Measurements from ENCODE around the gene DPP6.

DPP6 gene

DNA sequence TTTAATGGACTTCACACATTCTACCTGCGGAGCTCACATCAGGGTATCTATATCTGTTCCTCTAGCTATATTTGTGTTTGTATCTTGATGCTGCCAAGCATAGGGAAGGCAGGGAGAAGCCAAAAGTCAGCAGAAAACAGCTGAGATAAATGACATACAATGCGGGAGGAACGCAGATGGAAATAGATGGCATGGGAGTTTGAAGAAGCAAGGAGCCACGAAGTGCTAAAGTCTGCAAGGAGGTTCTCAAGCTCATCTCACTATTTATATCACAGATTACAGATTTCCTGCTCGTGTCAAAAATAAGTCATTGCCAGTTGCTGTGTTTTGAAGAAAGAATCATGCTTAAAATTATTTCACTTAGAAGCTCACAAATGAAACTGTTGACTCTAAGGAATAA, 180.5 kb downstream of the DPP6 start:
- DNase-seq (ENCODE audit: low read depth) = no peak
- TF ChIP-seq, protein P1, sequence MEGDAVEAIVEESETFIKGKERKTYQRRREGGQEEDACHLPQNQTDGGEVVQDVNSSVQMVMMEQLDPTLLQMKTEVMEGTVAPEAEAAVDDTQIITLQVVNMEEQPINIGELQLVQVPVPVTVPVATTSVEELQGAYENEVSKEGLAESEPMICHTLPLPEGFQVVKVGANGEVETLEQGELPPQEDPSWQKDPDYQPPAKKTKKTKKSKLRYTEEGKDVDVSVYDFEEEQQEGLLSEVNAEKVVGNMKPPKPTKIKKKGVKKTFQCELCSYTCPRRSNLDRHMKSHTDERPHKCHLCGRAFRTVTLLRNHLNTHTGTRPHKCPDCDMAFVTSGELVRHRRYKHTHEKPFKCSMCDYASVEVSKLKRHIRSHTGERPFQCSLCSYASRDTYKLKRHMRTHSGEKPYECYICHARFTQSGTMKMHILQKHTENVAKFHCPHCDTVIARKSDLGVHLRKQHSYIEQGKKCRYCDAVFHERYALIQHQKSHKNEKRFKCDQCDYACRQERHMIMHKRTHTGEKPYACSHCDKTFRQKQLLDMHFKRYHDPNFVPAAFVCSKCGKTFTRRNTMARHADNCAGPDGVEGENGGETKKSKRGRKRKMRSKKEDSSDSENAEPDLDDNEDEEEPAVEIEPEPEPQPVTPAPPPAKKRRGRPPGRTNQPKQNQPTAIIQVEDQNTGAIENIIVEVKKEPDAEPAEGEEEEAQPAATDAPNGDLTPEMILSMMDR (IDR thresholded peaks at IDR 0.05; ENCODE audit: low read depth, low read length) = no peak
- TF ChIP-seq POLR2A (IDR thresholded peaks at IDR 0.05; ENCODE audit: extremely low read depth, insufficient read length) = no peak
- TF ChIP-seq, protein P2, sequence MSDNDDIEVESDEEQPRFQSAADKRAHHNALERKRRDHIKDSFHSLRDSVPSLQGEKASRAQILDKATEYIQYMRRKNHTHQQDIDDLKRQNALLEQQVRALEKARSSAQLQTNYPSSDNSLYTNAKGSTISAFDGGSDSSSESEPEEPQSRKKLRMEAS (IDR thresholded peaks at IDR 0.05; ENCODE audit: low read depth, low read length) = no peak
- no peak for TF ChIP-seq MYC (IDR thresholded peaks at IDR 0.05; ENCODE audit: low read depth, low read length)
- H3K4me3 ChIP-seq (ENCODE audit: low read depth, low read length) = no peak overlapping the region

DNA sequence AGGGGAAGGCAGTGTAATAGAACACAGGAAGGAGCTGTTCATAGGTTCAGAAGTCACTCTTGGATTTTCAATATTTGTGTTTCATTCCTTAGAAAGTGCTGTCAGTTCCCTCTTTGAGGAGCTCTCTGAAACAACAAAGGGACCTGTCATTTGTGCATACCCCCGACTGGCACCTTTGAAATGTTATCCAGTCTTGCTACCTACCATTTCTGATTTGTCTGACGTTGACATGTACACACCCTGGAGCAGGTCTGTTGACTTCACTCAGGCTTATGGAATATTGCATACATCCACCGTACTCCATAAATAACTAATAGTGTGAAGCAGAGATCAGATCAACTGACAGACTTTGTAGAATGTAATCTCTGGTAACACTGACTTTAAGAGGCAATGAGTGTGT, 189.8 kb downstream of the DPP6 start:
- H3K4me3 ChIP-seq (ENCODE audit: low read depth, low read length) = no peak overlapping the region
- no peak for DNase-seq (ENCODE audit: low read depth)
- TF ChIP-seq MYC (IDR thresholded peaks at IDR 0.05; ENCODE audit: low read depth, low read length) (no peak), POLR2A (IDR thresholded peaks at IDR 0.05; ENCODE audit: extremely low read depth, insufficient read length) (no peak)
- TF ChIP-seq, protein P1 (IDR thresholded peaks at IDR 0.05; ENCODE audit: low read depth, low read length) = no peak
- TF ChIP-seq, protein P2 (IDR thresholded peaks at IDR 0.05; ENCODE audit: low read depth, low read length) = no peak

DNA sequence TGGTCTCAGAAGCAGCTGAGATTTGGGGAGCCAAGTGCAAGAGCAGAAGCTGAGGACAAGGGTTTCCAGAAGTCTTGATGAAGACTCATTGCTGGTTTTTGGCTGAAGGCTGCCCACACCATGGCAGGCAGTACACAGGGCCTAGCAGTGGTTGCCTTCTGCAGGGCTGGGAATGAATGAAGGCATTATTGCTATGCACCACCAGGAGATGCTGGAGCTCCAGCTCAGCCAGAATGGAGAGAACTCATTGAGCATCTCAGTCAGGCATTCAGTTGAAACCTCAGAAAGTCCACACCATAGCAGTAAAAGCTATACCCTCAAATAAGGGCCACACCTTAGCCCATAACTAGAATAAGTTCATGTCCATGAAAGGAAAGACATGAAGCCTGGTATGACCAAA, 190.5 kb downstream of the DPP6 start:
- TF ChIP-seq MYC (IDR thresholded peaks at IDR 0.05; ENCODE audit: low read depth, low read length) (no peak), POLR2A (IDR thresholded peaks at IDR 0.05; ENCODE audit: extremely low read depth, insufficient read length) (no peak)
- TF ChIP-seq, protein P2 (IDR thresholded peaks at IDR 0.05; ENCODE audit: low read depth, low read length) = no peak
- TF ChIP-seq, protein P1 (IDR thresholded peaks at IDR 0.05; ENCODE audit: low read depth, low read length) = no peak
- H3K4me3 ChIP-seq (ENCODE audit: low read depth, low read length) = no peak overlapping the region
- no peak for DNase-seq (ENCODE audit: low read depth)

DNA sequence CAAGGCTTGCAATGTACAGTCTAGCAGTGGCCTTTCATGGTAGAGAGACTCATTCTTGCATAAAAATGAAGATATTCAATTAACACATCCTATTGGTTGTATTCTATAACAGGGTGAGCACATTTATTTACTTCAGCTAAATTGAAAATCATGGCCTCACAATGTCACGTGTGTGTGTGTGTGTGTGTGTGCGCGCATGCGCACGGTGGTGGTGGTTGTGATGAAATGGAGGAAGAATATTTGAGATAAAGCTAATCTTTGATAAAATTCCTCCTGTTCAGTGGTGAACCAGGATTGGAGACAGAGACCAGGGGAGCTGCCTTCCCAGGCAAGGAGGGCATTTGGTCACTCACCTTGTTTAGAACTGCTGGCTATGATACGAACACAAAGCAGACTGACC, 199.8 kb downstream of the DPP6 start:
- no peak for DNase-seq (ENCODE audit: low read depth)
- H3K4me3 ChIP-seq (ENCODE audit: low read depth, low read length) = no peak overlapping the region
- TF ChIP-seq, protein P1 (IDR thresholded peaks at IDR 0.05; ENCODE audit: low read depth, low read length) = no peak
- no peak for TF ChIP-seq MYC (IDR thresholded peaks at IDR 0.05; ENCODE audit: low read depth, low read length)
- TF ChIP-seq, protein P2 (IDR thresholded peaks at IDR 0.05; ENCODE audit: low read depth, low read length) = no peak
- no peak for TF ChIP-seq POLR2A (IDR thresholded peaks at IDR 0.05; ENCODE audit: extremely low read depth, insufficient read length)

DNA sequence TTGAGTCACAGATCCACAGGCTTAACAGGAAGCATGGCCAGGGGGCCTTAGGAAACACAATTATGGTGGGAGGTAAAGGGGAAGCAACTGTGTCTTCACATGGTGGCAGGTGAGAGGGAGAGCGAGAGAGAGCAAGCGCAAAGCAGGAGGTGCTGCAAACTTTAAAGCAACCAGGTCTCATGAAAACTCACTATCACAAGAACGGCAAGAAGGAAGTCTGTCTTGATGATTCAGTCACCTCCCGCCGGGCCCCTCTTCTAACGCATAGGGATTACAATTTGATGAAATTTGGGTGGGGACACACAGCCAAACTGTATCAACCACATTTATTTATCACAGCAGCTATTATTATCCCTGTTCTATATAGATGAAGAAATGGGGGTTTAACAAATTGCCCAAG, 201.6 kb downstream of the DPP6 start:
- no peak overlapping the region for H3K4me3 ChIP-seq (ENCODE audit: low read depth, low read length)
- TF ChIP-seq, protein P2 (IDR thresholded peaks at IDR 0.05; ENCODE audit: low read depth, low read length) = no peak
- no peak for TF ChIP-seq POLR2A (IDR thresholded peaks at IDR 0.05; ENCODE audit: extremely low read depth, insufficient read length)
- DNase-seq (ENCODE audit: low read depth) = no peak

DNA sequence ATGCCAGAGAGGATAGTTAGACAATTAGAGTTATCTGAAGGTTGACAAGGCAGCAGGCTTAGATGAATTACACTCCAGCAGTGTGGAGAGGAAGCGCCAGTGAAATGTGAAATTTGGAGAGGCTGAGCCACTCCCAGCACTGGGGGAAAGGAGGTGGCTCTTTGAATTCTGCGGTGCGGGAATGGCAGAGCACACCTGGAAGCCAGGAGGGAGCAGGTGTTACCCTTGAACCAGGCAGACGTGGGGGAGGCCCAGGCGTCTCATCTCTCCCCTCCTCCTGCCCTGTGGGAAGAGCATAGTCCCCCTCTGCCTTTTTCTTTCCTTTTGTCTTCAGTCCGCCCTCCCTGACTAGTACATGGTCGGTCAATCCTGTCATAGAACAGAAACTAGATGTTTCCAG, 203.1 kb downstream of the DPP6 start:
- no peak overlapping the region for H3K4me3 ChIP-seq (ENCODE audit: low read depth, low read length)
- TF ChIP-seq, protein P1 (IDR thresholded peaks at IDR 0.05; ENCODE audit: low read depth, low read length) = no peak
- TF ChIP-seq MYC (IDR thresholded peaks at IDR 0.05; ENCODE audit: low read depth, low read length) (no peak), POLR2A (IDR thresholded peaks at IDR 0.05; ENCODE audit: extremely low read depth, insufficient read length) (no peak)
- TF ChIP-seq, protein P2 (IDR thresholded peaks at IDR 0.05; ENCODE audit: low read depth, low read length) = no peak
- no peak for DNase-seq (ENCODE audit: low read depth)
